Heart left ventricle (tissue), 16 donors: ENCODE data around the gene NPR2. TPM values are rescaled to one million over a fixed set of nuclear protein-coding genes. Genes with fewer than 3 reads are reported as not detected.

Source experiments
- ATAC-seq, 4 donors: fragments of 200-7000 bp; cut with Tn5 transposase; one replicate each; pipeline ENCODE4 v1.9.1; 2020 to 2022; ENCODE audit warnings: moderate library complexity in 4 of 4, mild to moderate bottlenecking in 3 of 4, moderate number of reproducible peaks in 1 of 4
- DNase-seq, 5 donors: peaks; one replicate each; pipeline ENCODE4 v3.0.0-alpha.2; 2020
- H3K27ac ChIP-seq, 12 donors: fragments of 200-600 bp; sonication (generic) in 4 of 12; one replicate each; pipeline versions ENCODE4 v1.5.0 to v1.8.0; 2016 to 2022; ENCODE audit warnings: mild to moderate bottlenecking in 2 of 12
- H3K27me3 ChIP-seq, 9 donors: fragments of 200-600 bp; sonication (generic) in 2 of 9; one replicate each; pipeline versions ENCODE4 v1.5.1 to v1.8.0; 2016 to 2022; ENCODE audit warnings: mild to moderate bottlenecking in 3 of 9
- H3K36me3 ChIP-seq, 9 donors: fragments of 200-600 bp; sonication (generic) in 2 of 9; one replicate each; pipeline versions ENCODE4 v1.5.0 to v1.8.0; 2018 to 2022; ENCODE audit warnings: mild to moderate bottlenecking in 2 of 9
- H3K4me1 ChIP-seq, 12 donors: fragments of 200-600 bp; sonication (generic) in 4 of 12; one replicate each; pipeline versions ENCODE4 v1.5.0 to v1.8.0; 2016 to 2022; ENCODE audit warnings: mild to moderate bottlenecking in 3 of 12
- H3K4me3 ChIP-seq, 12 donors: fragments of 200-600 bp; sonication (generic) in 4 of 12; one replicate each; pipeline versions ENCODE4 v1.5.0 to v1.8.0; 2017 to 2022; ENCODE audit warnings: mild to moderate bottlenecking in 9 of 12, moderate library complexity in 4 of 12
- H3K9me3 ChIP-seq, 12 donors: fragments of 200-600 bp; sonication (generic) in 4 of 12; one replicate each; pipeline versions ENCODE4 v1.5.0 to v1.8.0; 2016 to 2022; ENCODE audit warnings: mild to moderate bottlenecking in 1 of 12
- CTCF ChIP-seq, 12 donors: fragments of 200-600 bp; sonication (generic) in 4 of 12; IDR thresholded peaks; one replicate each; pipeline versions ENCODE4 v1.5.0 to v1.8.0; 2018 to 2022; ENCODE audit warnings: antibody characterized with exemption in 12 of 12, mild to moderate bottlenecking in 5 of 12
- POLR2A ChIP-seq, 2 donors: fragments of 450-650 bp; IDR thresholded peaks; one replicate each; pipeline ENCODE4 v1.6.1; 2017; ENCODE audit warnings: antibody characterized with exemption in 2 of 2, mild to moderate bottlenecking in 2 of 2, moderate library complexity in 2 of 2
- WGBS, 4 donors: extraction: QIAGEN DNeasy Blood & Tissue Kit in 2 of 4; methylation state at CpG; one replicate each; pipeline versions ENCODE4 v1.1.5 to v1.1.7; 2013 to 2018; 5-methylcytosine and 5-hydroxymethylcytosine counted together
- intact Hi-C, 10 donors: fragments of 100-400 bp; cut with DNase I; formaldehyde crosslinking; loops; one replicate each; pipeline versions ENCODE4 v1.11.1 to v1.14.2; 2022
- polyA plus RNA-seq, 2 donors: library from polyadenylated mRNA; stranded (reverse); fragments of 200-250 nt; gene quantifications; one replicate each; pipeline ENCODE4 v1.2.3, GENCODE V29; 2013
- total RNA-seq, 9 donors: library from RNA; depleted of rRNA in 2 of 9; stranded (reverse); fragments of >200 nt in 2 of 9; fragmentation: NEBNext Ultra II Directional in 3 of 9; extraction: Animal tissue kit (Norgen Biotek cat#: 25700) in 3 of 9; gene quantifications; one replicate each; pipeline versions ENCODE4 v1.1.0 to v1.2.4, GENCODE V29; 2016 to 2023
- donor health status: ischemic (EF 13 %, LVEDD 7.1; RV severe dilation, severe dysfunction).
- donor health status: healthy with polysubstance abuse.
- donor health status: DM: no; HTN: yes; CAD: no.
- donor health status: DM: no; HTN: no; CAD: no.
- donor health status: ischemic (EF 25% LVEDD 6.9; RV normal size, moderate dysfunction).
- donor health status: ischemic (EF 25% LVEDD 5.7; RV mildly dilated, moderate dysfunction).
- donor health status: healthy.
- donor health status: DM: yes; HTN: yes; CAD: no.
- donor health status: ischemic (EF 35%, LVEDD 5.7; RV mildly dilated, moderate dysfunction).
- donor health status: nonischemic (EF 11% LVEDD 7.7; RV severe dilation, severe dysfunction).
- donor health status: DM: yes; HTN: yes; CAD: no.
- donor health status: PGD.
- donor health status: ischemic (EF 29% LVEDD 5.4; RV normal size, mild dysfunction).
- donor health status: nonischemic (EF 23%, LVEDD 6.1; RV moderate dilation, normal function).

NPR2 gene
- total and polyA plus RNA-seq, 11 donors: 10.2 to 36.4 (median 22.9) TPM

- intact Hi-C loops: loop anchor here in 7 of 10 donors (5.0 to 10.0 kb wide), 6 partner anchors 37 to 174 kb away; partner anchors contain the start of genes CCDC107 (in 2 of the 7), RMRP (in 2 of the 7), NPR2 (in 1 of the 7) and SIT1 (in 1 of the 7)
- ATAC-seq: peak; percentile 89 to 95 (median 92)
Measured at GRCh38 chr9:35829084-35829763, 37.8 kb downstream of the NPR2 start, which contains the start of gene TMEM8B. TMEM8B (plus strand) TSS chr9:35829228; CDS start chr9:35829448, 220 bp downstream.

GRCh38 chr9:35829764-35830096 lies 38.3 kb downstream of the NPR2 start:
- TF ChIP-seq POLR2A (IDR thresholded peaks at IDR 0.05) (no peak), CTCF (IDR thresholded peaks at IDR 0.05) (no peak)
- DNase-seq: no peak
- Histone ChIP-seq H3K27ac (peak overlapping the region; percentile 85 to 99 (median 94)), H3K9me3 (no peaks in the 10 kb centered on the region), H3K4me1 (peaks cover 3 to 58% (median 42%) of the 10 kb centered on the region in 12 donors), H3K36me3 (no peaks in the 10 kb centered on the region), H3K27me3 (no peaks in the 10 kb centered on the region), H3K4me3 (peak overlapping the region; percentile 65 to 97 (median 78))
- WGBS, 4 donors: 29 to 47% (median 43%) methylated on average over 2 of the region's 2 CpGs
- no peak for ATAC-seq
- intact Hi-C loops: loop anchor here in 7 of 10 donors (5.0 to 10.0 kb wide), 6 partner anchors 37 to 175 kb away; partner anchors contain the start of genes CCDC107 (in 2 of the 7), RMRP (in 2 of the 7), NPR2 (in 1 of the 7) and SIT1 (in 1 of the 7)

More at GRCh38 chr9:35829084-35829763, 37.8 kb downstream of the NPR2 start, which contains the start of gene TMEM8B:
- H3K4me3 ChIP-seq: peak within 1 kb of the TSS; percentile 65 to 97 (median 78)
- peak within 1 kb of the TSS; percentile 85 to 99 (median 94) for H3K27ac ChIP-seq
- no peaks in the 10 kb centered on the region for H3K9me3 ChIP-seq
- H3K36me3 ChIP-seq: no peaks in the 10 kb centered on the region
- H3K27me3 ChIP-seq: no peaks in the 10 kb centered on the region
- DNase-seq: peak; percentile 97 to 99 (median 98)
- H3K4me1 ChIP-seq: peaks cover 3 to 53% (median 39%) of the 10 kb centered on the region in 12 donors
- 0 to 3% (median 1%) methylated on average over 19 to 53 of the region's 53 CpGs for WGBS, 4 donors
- TF ChIP-seq CTCF (IDR thresholded peaks at IDR 0.05) (no peak), POLR2A (IDR thresholded peaks at IDR 0.05) (peak in 1 of 2 donors; percentile 57)

- DNase-seq (no peak), ATAC-seq (no peak)
- Histone ChIP-seq H3K27me3 (no peaks in the 10 kb centered on the region), H3K36me3 (peaks cover 0 to 4% (median 0%) of the 10 kb centered on the region in 9 donors), H3K4me1 (peaks cover 3 to 58% (median 41%) of the 10 kb centered on the region in 12 donors), H3K9me3 (no peaks in the 10 kb centered on the region), H3K27ac (no peak overlapping the region), H3K4me3 (no peak overlapping the region)
- WGBS, 4 donors: 78 to 87% (median 81%) methylated on average over 4 of the region's 4 CpGs
- intact Hi-C loops: no loop called here
- TF ChIP-seq POLR2A (IDR thresholded peaks at IDR 0.05): no peak
- no peak for TF ChIP-seq CTCF (IDR thresholded peaks at IDR 0.05)
Measured at GRCh38 chr9:35831040-35831439, 39.6 kb downstream of the NPR2 start.

GRCh38 chr9:35832814-35833213 lies 41.4 kb downstream of the NPR2 start:
- H3K9me3 ChIP-seq: no peaks in the 10 kb centered on the region
- WGBS, 4 donors: 61 to 77% (median 76%) methylated on average over 5 of the region's 5 CpGs
- ATAC-seq (no peak), DNase-seq (no peak)
- intact Hi-C loops: no loop called here
- no peak overlapping the region for H3K4me3 ChIP-seq
- peaks cover 3 to 52% (median 37%) of the 10 kb centered on the region in 12 donors for H3K4me1 ChIP-seq
- H3K27me3 ChIP-seq: peaks cover 0 to under 1% (median 0%) of the 10 kb centered on the region in 9 donors
- peaks cover 0 to 4% (median 0%) of the 10 kb centered on the region in 9 donors for H3K36me3 ChIP-seq
- H3K27ac ChIP-seq: peak overlapping the region in 7 of 12 donors; percentile 40 to 73 (median 66)
- no peak for TF ChIP-seq POLR2A (IDR thresholded peaks at IDR 0.05)
- TF ChIP-seq CTCF (IDR thresholded peaks at IDR 0.05): no peak
